DMS153 (cell line): Measurements from ENCODE around the gene ADGRB3.

Experiments used
- DNase-seq: peaks from one replicate; lab custom pipeline; 2025; lab: John Stamatoyannopoulos, UW

ADGRB3 gene

GRCh38 chr6:68709091-68709490 lies 74.0 kb downstream of the ADGRB3 start:
- no peak for DNase-seq

- DNase-seq: no peak
These were observed 74.8 kb downstream of the ADGRB3 start for GRCh38 chr6:68709882-68710281.

- no peak for DNase-seq
These were observed 75.4 kb downstream of the ADGRB3 start for GRCh38 chr6:68710496-68710895.

GRCh38 chr6:68710916-68711315 lies 75.8 kb downstream of the ADGRB3 start:
- no peak for DNase-seq

GRCh38 chr6:68711386-68712000 lies 76.4 kb downstream of the ADGRB3 start:
- no peak for DNase-seq

- DNase-seq: no peak
These were observed 81.5 kb downstream of the ADGRB3 start for GRCh38 chr6:68716620-68717019.

GRCh38 chr6:68718385-68719073 lies 83.4 kb downstream of the ADGRB3 start:
- peak; percentile 86 for DNase-seq

- DNase-seq: no peak
These were observed 84.7 kb downstream of the ADGRB3 start for GRCh38 chr6:68719761-68720160.

- DNase-seq: no peak
These were observed 87.9 kb downstream of the ADGRB3 start for GRCh38 chr6:68722891-68723527.

GRCh38 chr6:68724060-68724459 lies 89.0 kb downstream of the ADGRB3 start:
- DNase-seq: no peak

GRCh38 chr6:68726337-68726736 lies 91.3 kb downstream of the ADGRB3 start:
- no peak for DNase-seq

GRCh38 chr6:68726992-68727391 lies 91.9 kb downstream of the ADGRB3 start:
- DNase-seq: no peak

- DNase-seq: no peak
These were observed 92.6 kb downstream of the ADGRB3 start for GRCh38 chr6:68727699-68728098.

GRCh38 chr6:68728159-68728979 lies 93.3 kb downstream of the ADGRB3 start:
- DNase-seq: no peak

- no peak for DNase-seq
These were observed 94.4 kb downstream of the ADGRB3 start for GRCh38 chr6:68729377-68729903.

- no peak for DNase-seq
These were observed 95.4 kb downstream of the ADGRB3 start for GRCh38 chr6:68730291-68731054.

- no peak for DNase-seq
These were observed 97.3 kb downstream of the ADGRB3 start for GRCh38 chr6:68732423-68732822.

GRCh38 chr6:68735866-68736265 lies 100.8 kb downstream of the ADGRB3 start:
- no peak for DNase-seq

- DNase-seq: no peak
These were observed 102.0 kb downstream of the ADGRB3 start for GRCh38 chr6:68737061-68737460.

- no peak for DNase-seq
These were observed 103.0 kb downstream of the ADGRB3 start for GRCh38 chr6:68738039-68738438.

- DNase-seq: no peak
These were observed 105.9 kb downstream of the ADGRB3 start for GRCh38 chr6:68740828-68741500.
